NB4 (cell line): ENCODE data around the gene NFE2L3.
"Not testable (repeated sequence)": the region's sequence is repeated elsewhere in the genome, so short reads cannot be mapped to it uniquely, and the experiment has no call there.

Experiments used
- DNase-seq: peaks from one replicate; pipeline ENCODE4 v3.0.0; 2010; ENCODE audit warnings: low read depth
- H3K4me3 ChIP-seq: one replicate; pipeline ENCODE4 v1.5.1; 2011; ENCODE audit warnings: mild to moderate bottlenecking, low read depth, low read length, moderate library complexity
- MAX ChIP-seq: IDR thresholded peaks from 2 replicates; pipeline ENCODE4 v1.6.1; 2011; ENCODE audit warnings: low read depth, low read length
- MYC ChIP-seq: IDR thresholded peaks from 2 replicates; pipeline ENCODE4 v1.6.1; 2011; ENCODE audit warnings: low read depth, low read length
- POLR2A ChIP-seq: IDR thresholded peaks from 2 replicates; pipeline ENCODE4 v1.6.1; 2011; ENCODE audit warnings: mild to moderate bottlenecking; ENCODE audit not compliant: insufficient read length; ENCODE audit errors: extremely low read depth
- TF ChIP-seq, protein P1 (sequence below): IDR thresholded peaks from one replicate; pipeline ENCODE4 v1.5.1; 2012; ENCODE audit warnings: low read depth, low read length

The NFE2L3 gene

GRCh38 chr7:26151096-26151495 lies 902 bp upstream of the NFE2L3 start:
- peak overlapping the region; percentile 53 for H3K4me3 ChIP-seq
- peak; percentile 46 for DNase-seq
- TF ChIP-seq MAX (no peak), POLR2A (no peak), MYC (no peak)
- TF ChIP-seq, protein P1, sequence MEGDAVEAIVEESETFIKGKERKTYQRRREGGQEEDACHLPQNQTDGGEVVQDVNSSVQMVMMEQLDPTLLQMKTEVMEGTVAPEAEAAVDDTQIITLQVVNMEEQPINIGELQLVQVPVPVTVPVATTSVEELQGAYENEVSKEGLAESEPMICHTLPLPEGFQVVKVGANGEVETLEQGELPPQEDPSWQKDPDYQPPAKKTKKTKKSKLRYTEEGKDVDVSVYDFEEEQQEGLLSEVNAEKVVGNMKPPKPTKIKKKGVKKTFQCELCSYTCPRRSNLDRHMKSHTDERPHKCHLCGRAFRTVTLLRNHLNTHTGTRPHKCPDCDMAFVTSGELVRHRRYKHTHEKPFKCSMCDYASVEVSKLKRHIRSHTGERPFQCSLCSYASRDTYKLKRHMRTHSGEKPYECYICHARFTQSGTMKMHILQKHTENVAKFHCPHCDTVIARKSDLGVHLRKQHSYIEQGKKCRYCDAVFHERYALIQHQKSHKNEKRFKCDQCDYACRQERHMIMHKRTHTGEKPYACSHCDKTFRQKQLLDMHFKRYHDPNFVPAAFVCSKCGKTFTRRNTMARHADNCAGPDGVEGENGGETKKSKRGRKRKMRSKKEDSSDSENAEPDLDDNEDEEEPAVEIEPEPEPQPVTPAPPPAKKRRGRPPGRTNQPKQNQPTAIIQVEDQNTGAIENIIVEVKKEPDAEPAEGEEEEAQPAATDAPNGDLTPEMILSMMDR = no peak

DNA sequence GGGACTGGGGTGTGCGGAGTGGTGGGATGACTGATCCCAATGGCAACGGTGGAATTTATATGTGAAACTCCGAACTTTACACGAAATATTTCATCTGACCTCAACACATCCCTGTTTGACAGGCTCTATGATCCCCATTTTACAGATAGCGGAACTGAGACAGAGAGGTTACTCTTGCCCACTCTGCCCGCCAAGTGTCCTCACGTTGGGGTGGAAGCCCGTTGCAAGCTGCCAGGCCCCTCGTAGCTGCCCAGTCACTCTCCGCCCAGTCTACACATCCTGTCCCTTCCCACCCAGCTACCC lies 397 bp upstream of the NFE2L3 start:
- TF ChIP-seq MAX (no peak), POLR2A (no peak), MYC (no peak)
- TF ChIP-seq, protein P1 = no peak
- peak overlapping the region; percentile 53 for H3K4me3 ChIP-seq
- DNase-seq = no peak

GRCh38 chr7:26152782-26153240 lies 813 bp downstream of the NFE2L3 start:
- not testable (repeated sequence) for DNase-seq
- peak overlapping the region; percentile 37 for H3K4me3 ChIP-seq

GRCh38 chr7:26153241-26153822 lies 1.3 kb downstream of the NFE2L3 start:
- DNase-seq = peak; percentile 40
- peak overlapping the region; percentile 37 for H3K4me3 ChIP-seq
- TF ChIP-seq POLR2A (no peak), MYC (no peak), MAX (no peak)
- TF ChIP-seq, protein P1 = no peak

DNA sequence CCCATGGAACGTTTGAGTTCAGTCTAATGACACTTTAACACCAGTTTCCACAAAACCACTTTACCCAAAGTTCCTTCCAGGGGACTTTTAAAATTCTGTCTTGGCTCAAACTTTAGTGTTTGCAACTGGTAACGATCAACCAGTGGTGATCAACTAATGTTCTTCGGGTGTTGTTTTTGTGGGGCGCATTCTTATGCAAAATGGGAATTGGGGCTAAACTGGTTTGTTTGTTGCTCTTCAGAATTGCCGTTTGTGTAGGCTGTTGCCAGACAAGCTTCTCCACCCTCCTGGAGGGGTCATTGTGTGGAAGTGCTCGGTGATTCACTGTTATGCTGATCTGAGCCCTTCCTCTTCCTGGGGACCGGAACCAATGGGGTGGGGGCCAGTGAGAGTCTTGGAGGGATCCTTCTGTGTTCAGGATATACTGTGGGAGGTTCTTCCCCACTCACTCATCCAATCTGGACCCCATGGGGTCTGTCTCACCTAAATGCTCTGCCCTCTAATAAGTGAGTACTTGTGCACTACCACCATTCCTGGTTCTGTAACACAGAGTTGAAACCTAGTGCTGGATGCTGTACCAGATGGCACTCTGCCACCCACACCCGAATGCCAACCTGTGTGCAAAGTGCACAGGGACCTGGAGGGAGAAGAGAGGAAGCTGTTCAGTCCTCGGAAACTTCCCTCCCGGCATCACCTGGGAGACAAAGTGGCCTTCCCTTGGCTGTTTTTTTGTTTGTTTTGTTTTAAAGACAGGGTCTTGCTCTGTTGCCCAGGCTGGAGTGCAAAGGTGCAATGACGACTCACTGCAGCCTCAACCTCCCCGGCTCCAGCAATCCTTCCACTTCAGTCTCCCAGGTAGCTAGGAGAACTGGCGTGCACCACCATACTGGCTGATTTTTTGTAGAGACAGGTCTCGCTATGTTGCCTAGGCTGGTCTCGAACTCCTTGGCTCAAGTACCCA lies 2.1 kb downstream of the NFE2L3 start:
- peak; percentile 49 for DNase-seq
- peak overlapping the region; percentile 37 for H3K4me3 ChIP-seq
- no peak for TF ChIP-seq MYC

- peak; percentile 58 for DNase-seq
- TF ChIP-seq, protein P1 = no peak
- no peak for TF ChIP-seq POLR2A
- no peak for TF ChIP-seq MYC
- no peak for TF ChIP-seq MAX
- no peak overlapping the region for H3K4me3 ChIP-seq
Observed at GRCh38 chr7:26155531-26156375, 3.8 kb downstream of the NFE2L3 start.
